Trophoblast cell (in vitro differentiated cells and primary cell): ENCODE data around the gene ZNF491.
A peak's percentile ranks its signal among the peaks of the same experiment; 100 is the strongest.
"Not testable (repeated sequence)": the region's sequence is repeated elsewhere in the genome, so short reads cannot be mapped to it uniquely, and the experiment has no call there.

Source experiments
- DNase-seq, 2 donors: peaks; one replicate each; pipeline ENCODE4 v3.0.0-alpha.2; 2016
- H2AFZ ChIP-seq: 2 replicates; pipeline ENCODE4 v1.6.1; 2013; ENCODE audit warnings: low read length, moderate library complexity, mild to moderate bottlenecking; ENCODE audit not compliant: insufficient read depth, poor library complexity
- H2AK5ac ChIP-seq: 2 replicates; pipeline ENCODE4 v1.6.1; 2013; ENCODE audit warnings: mild to moderate bottlenecking, low read length
- H2BK120ac ChIP-seq: 2 replicates; pipeline ENCODE4 v1.6.1; 2013; ENCODE audit warnings: low read length, mild to moderate bottlenecking, moderate library complexity; ENCODE audit not compliant: insufficient read depth, poor library complexity
- H2BK12ac ChIP-seq: 2 replicates; pipeline ENCODE4 v1.6.1; 2013; ENCODE audit warnings: mild to moderate bottlenecking, low read length, moderate library complexity
- H2BK5ac ChIP-seq: 2 replicates; pipeline ENCODE4 v1.6.1; 2013; ENCODE audit warnings: low read length, low read depth, moderate library complexity, mild to moderate bottlenecking; ENCODE audit not compliant: poor library complexity
- H3K14ac ChIP-seq: 2 replicates; pipeline ENCODE4 v1.6.1; 2013; ENCODE audit warnings: mild to moderate bottlenecking, low read length
- H3K18ac ChIP-seq: 2 replicates; pipeline ENCODE4 v1.6.1; 2013; ENCODE audit warnings: mild to moderate bottlenecking, low read length
- H3K23ac ChIP-seq: 2 replicates; pipeline ENCODE4 v1.6.1; 2013; ENCODE audit warnings: low read length
- H3K27ac ChIP-seq: 2 replicates; pipeline ENCODE4 v1.5.1; 2013; ENCODE audit warnings: low read depth, mild to moderate bottlenecking, inconsistent platforms, low read length, moderate library complexity
- H3K27me3 ChIP-seq: 2 replicates; pipeline ENCODE4 v1.6.1; 2013; ENCODE audit warnings: inconsistent platforms, mild to moderate bottlenecking, low read length, moderate library complexity; ENCODE audit not compliant: insufficient read depth
- H3K36me3 ChIP-seq, 2 experiments: 1 replicate in 1 of 2; 2 replicates in 1 of 2; pipeline ENCODE4 v1.6.1; 2013; ENCODE audit warnings: low read length in 2 of 2, mild to moderate bottlenecking in 2 of 2, moderate library complexity in 1 of 2; ENCODE audit not compliant: insufficient read depth in 2 of 2, control insufficient read depth in 1 of 2
- H3K4ac ChIP-seq: 2 replicates; pipeline ENCODE4 v1.6.1; 2013; ENCODE audit warnings: low read depth, mild to moderate bottlenecking, low read length, moderate library complexity
- H3K4me1 ChIP-seq, 2 experiments: 1 replicate in 1 of 2; 2 replicates in 1 of 2; pipeline ENCODE4 v1.6.1; 2013; ENCODE audit warnings: low read length in 2 of 2, mild to moderate bottlenecking in 2 of 2, moderate library complexity in 1 of 2; ENCODE audit not compliant: insufficient read depth in 2 of 2, control insufficient read depth in 1 of 2
- H3K4me2 ChIP-seq: 2 replicates; pipeline ENCODE4 v1.6.1; 2013; ENCODE audit warnings: inconsistent platforms, mild to moderate bottlenecking, low read length, moderate library complexity
- H3K4me3 ChIP-seq: 2 replicates; pipeline ENCODE4 v1.5.1; 2013; ENCODE audit warnings: mild to moderate bottlenecking, low read depth, low read length, inconsistent platforms
- H3K79me1 ChIP-seq: one replicate; pipeline ENCODE4 v1.6.1; 2013; ENCODE audit warnings: low read length
- H3K79me2 ChIP-seq: 2 replicates; pipeline ENCODE4 v1.6.1; 2013; ENCODE audit warnings: low read length, mild to moderate bottlenecking; ENCODE audit not compliant: control insufficient read depth, insufficient read depth, poor library complexity
- H3K9ac ChIP-seq: 2 replicates; pipeline ENCODE4 v1.6.1; 2013; ENCODE audit warnings: mild to moderate bottlenecking, low read length
- H3K9me3 ChIP-seq: 2 replicates; pipeline ENCODE4 v1.6.1; 2013; ENCODE audit warnings: low read depth, mild to moderate bottlenecking, control low read depth, inconsistent platforms, low read length; ENCODE audit not compliant: insufficient read depth
- H4K12ac ChIP-seq: 2 replicates; pipeline ENCODE4 v1.6.1; 2013; ENCODE audit warnings: low read depth, mild to moderate bottlenecking, low read length, moderate library complexity
- H4K8ac ChIP-seq: 2 replicates; pipeline ENCODE4 v1.6.1; 2013; ENCODE audit warnings: low read depth, mild to moderate bottlenecking, low read length, moderate library complexity
- H4K91ac ChIP-seq: one replicate; pipeline ENCODE4 v1.6.1; 2013; ENCODE audit warnings: low read depth, mild to moderate bottlenecking, low read length, moderate library complexity
- WGBS: extraction: QIAGEN DNeasy Blood & Tissue Kit; methylation state at CpG from one replicate; pipeline ENCODE4 v1.1.7; 2013; ENCODE audit warnings: missing lambda C conversion rate; ENCODE audit not compliant: insufficient read length, insufficient coverage; ENCODE audit errors: extremely low coverage; 5-methylcytosine and 5-hydroxymethylcytosine counted together

ZNF491 gene

DNA sequence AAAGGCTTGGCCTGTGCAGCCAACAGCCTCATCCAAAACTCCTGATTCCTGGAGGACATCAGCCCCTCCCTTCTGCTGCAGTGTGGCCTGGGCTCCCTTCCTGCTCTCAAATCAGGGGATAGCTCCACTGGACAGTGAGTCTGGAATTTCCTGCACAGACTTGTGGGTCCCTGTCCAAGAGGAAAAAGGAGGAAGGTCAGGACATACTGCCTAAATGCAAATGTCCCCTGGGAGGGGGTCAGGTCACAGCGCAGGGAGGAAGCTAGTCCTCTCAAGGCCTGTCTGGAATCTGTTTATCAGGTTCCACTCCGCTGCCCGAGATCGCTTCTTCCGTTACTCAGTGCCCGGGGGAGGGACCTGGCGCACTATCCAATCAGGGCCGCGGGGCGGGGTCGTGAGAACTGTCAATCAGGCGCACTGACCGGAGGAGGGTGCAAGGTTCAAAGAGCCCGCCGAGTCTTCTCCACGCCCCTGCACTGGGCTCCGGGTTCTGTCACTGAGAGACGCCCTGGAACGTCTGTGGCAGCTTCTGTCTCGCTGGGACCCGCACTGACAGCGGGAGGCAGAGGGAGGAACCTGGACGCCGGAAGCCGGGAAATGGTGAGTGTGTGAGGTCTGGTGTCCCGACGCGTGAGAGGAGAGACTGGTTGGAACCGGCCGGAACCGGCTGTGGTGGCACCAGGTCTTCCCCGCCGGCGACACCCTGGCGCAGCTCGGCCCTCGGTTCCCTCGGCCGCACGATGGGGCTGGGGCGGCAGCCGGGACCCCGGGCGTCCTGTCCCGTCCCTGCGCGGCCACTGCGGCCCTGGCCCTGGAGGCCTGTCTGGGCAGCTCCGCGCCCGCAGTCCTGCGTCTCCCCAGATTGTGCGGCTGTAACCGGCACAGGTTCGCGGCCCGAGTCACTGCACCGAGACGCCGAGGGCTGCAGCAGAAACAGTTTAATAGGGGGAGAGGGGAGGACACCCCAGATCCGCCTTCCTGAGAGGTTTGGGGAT is 31.4 kb upstream of the ZNF491 start, which contains the start of gene ZNF441:
Gene ZNF441, plus strand, starts transcription at position 404 of the 995 bp plus-strand sequence. Its CDS starts 194 bp downstream, at position 598.
- peak within 1 kb of the TSS; percentile 91 for H2BK120ac ChIP-seq
- H3K4me1 ChIP-seq = peaks cover 2 to 9% of the 10 kb centered on the region in 2 experiments
- H3K9ac ChIP-seq = peak within 1 kb of the TSS; percentile 62
- peak within 1 kb of the TSS; percentile 4 for H3K4ac ChIP-seq
- peak within 1 kb of the TSS; percentile 55 for H3K27ac ChIP-seq
- no peaks in the 10 kb centered on the region for H3K36me3 ChIP-seq
- peak within 1 kb of the TSS; percentile 52 for H2BK12ac ChIP-seq
- H4K8ac ChIP-seq = peak within 1 kb of the TSS; percentile 93
- peaks cover 9% of the 10 kb centered on the region for H3K9me3 ChIP-seq
- peak within 1 kb of the TSS; percentile 63 for H4K91ac ChIP-seq
- H3K4me3 ChIP-seq = peak within 1 kb of the TSS; percentile 73
- no peaks in the 10 kb centered on the region for H3K27me3 ChIP-seq
- peak within 1 kb of the TSS; percentile 93 for H2AFZ ChIP-seq
- peak within 1 kb of the TSS; percentile 62 for H2AK5ac ChIP-seq
- peak within 1 kb of the TSS; percentile 73 for H4K12ac ChIP-seq
- peak within 1 kb of the TSS; percentile 96 for H3K18ac ChIP-seq
- peak; percentile 100 for DNase-seq
- peaks cover 4% of the 10 kb centered on the region for H3K79me2 ChIP-seq
- peak within 1 kb of the TSS; percentile 81 for H2BK5ac ChIP-seq
- no peak within 1 kb of the TSS for H3K23ac ChIP-seq
- H3K4me2 ChIP-seq = peak within 1 kb of the TSS; percentile 84
- peak within 1 kb of the TSS; percentile 80 for H3K14ac ChIP-seq
- peaks cover 4% of the 10 kb centered on the region for H3K79me1 ChIP-seq
- WGBS = no CpG with 5 or more reads among the region's 61 CpGs

DNA sequence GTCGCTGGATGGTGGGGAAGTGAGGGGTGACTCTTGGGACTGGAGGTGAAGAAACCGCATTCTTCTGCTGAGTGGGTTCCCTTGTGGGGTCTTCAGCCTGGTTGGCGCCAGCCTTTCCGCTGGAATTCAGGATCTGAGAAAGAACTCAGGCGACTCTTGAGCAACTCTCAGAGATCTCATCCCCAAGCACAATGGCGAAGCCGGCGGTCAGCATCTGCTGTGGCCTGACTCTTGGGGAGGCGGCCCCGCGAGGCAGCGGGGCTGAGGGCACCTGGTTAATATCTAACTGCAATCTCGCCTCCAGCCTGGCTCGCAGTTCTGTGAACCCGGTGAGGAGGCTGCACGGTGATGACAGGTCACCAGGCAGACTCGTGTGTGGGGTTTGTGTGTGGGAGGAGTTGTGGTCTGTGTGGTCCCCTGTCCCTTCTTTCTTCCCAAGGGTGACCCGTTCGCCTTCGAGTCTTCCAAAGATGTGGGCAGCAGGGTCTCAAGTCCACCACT is 30.6 kb upstream of the ZNF491 start:
- no CpG with 5 or more reads among the region's 20 CpGs for WGBS
- no peak overlapping the region for H3K9ac ChIP-seq

DNA sequence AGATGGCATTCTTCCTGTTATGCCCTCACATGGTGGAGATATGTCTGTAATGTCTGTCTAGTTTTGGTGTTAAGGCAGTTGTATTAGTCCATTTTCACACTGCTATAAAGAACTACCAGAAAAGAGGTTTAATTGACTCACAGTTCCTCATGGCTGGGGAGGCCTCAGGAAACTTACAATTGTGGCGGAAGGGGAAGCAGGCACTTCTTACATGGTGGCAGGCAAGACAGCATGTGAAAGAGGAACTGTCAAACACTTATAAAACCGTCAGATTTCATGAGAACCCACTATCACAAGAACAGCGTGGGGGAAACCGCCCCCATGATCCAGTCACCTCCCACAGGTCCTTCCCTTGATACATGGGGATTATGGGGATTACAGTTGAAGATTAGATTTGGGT is 28.3 kb upstream of the ZNF491 start:
- Histone ChIP-seq H2AK5ac (no peak overlapping the region), H3K23ac (no peak overlapping the region)

More for the DNA sequence above, 30.6 kb upstream of the ZNF491 start:
- Histone ChIP-seq H3K4ac (no peak overlapping the region), H3K18ac (no peak overlapping the region), H3K79me2 (peaks cover 4% of the 10 kb centered on the region), H4K8ac (peak overlapping the region; percentile 93), H3K27ac (no peak overlapping the region), H2BK120ac (no peak overlapping the region), H2BK5ac (no peak overlapping the region), H3K14ac (no peak overlapping the region), H2AK5ac (no peak overlapping the region), H3K9me3 (peaks cover 11% of the 10 kb centered on the region), H3K27me3 (no peaks in the 10 kb centered on the region), H3K36me3 (no peaks in the 10 kb centered on the region), H2AFZ (peak overlapping the region; percentile 93), H3K79me1 (peaks cover 4% of the 10 kb centered on the region), H3K4me1 (peaks cover 2 to 9% of the 10 kb centered on the region in 2 experiments), H3K4me3 (no peak overlapping the region), H4K91ac (peak overlapping the region; percentile 63), H4K12ac (no peak overlapping the region), H3K4me2 (peak overlapping the region; percentile 84), H3K23ac (no peak overlapping the region), H2BK12ac (no peak overlapping the region)
- peak; percentile 36 to 46 for DNase-seq

DNA sequence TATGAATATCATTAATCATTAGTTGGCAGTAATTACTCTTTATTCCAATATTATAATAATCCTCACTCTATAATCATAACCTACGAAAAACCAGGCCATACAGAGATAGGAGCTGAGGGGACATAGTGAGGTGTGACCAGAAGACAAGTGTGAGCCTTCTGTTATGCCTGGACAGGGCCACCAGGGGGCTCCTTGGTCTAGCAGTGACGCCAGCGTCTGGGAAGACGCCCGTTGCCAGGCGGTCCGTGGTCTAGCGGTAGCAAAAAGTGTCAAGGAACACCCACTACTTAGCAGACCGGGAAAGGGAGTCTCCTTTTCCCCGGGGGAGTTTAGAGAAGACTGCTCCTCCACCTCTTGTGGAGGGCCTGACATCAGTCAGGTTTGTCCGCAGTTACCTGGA is 26.8 kb upstream of the ZNF491 start:
- not testable (repeated sequence) for H3K79me2 ChIP-seq, DNase-seq, H3K27me3 ChIP-seq, H3K4ac ChIP-seq, H4K8ac ChIP-seq, H4K91ac ChIP-seq, H2BK5ac ChIP-seq, H3K4me2 ChIP-seq, H3K9ac ChIP-seq, H3K27ac ChIP-seq, H2BK120ac ChIP-seq, H3K18ac ChIP-seq, H3K4me3 ChIP-seq, H2AFZ ChIP-seq, H3K79me1 ChIP-seq, H3K4me1 ChIP-seq, H2BK12ac ChIP-seq, H2AK5ac ChIP-seq, H3K36me3 ChIP-seq, H3K23ac ChIP-seq, H3K14ac ChIP-seq, H4K12ac ChIP-seq
- H3K9me3 ChIP-seq = peaks cover 11% of the 10 kb centered on the region
- WGBS = no CpG with 5 or more reads among the region's 11 CpGs

More for the DNA sequence above, 28.3 kb upstream of the ZNF491 start:
- Histone ChIP-seq H3K4me1 (peaks cover 2 to 9% of the 10 kb centered on the region in 2 experiments), H2AFZ (no peak overlapping the region), H3K4me3 (no peak overlapping the region), H3K27me3 (no peaks in the 10 kb centered on the region), H4K12ac (no peak overlapping the region), H3K79me1 (peaks cover 4% of the 10 kb centered on the region), H3K4ac (no peak overlapping the region), H2BK12ac (no peak overlapping the region), H3K14ac (no peak overlapping the region), H4K8ac (no peak overlapping the region), H3K9me3 (peaks cover 11% of the 10 kb centered on the region), H3K27ac (no peak overlapping the region), H2BK5ac (no peak overlapping the region), H3K18ac (no peak overlapping the region), H3K36me3 (no peaks in the 10 kb centered on the region), H3K4me2 (no peak overlapping the region), H2BK120ac (no peak overlapping the region), H4K91ac (no peak overlapping the region), H3K79me2 (peaks cover 4% of the 10 kb centered on the region), H3K9ac (no peak overlapping the region)
- DNase-seq = no peak
- no CpG with 5 or more reads among the region's 4 CpGs for WGBS
